ENCODE measurements around the gene PCGF1. TPM values are rescaled to one million over a fixed set of nuclear protein-coding genes. Genes with fewer than 3 reads are reported as not detected.

The PCGF1 gene
- total RNA-seq, 2 experiments from 2014 or later = 9.9 to 15.9 TPM

DNA sequence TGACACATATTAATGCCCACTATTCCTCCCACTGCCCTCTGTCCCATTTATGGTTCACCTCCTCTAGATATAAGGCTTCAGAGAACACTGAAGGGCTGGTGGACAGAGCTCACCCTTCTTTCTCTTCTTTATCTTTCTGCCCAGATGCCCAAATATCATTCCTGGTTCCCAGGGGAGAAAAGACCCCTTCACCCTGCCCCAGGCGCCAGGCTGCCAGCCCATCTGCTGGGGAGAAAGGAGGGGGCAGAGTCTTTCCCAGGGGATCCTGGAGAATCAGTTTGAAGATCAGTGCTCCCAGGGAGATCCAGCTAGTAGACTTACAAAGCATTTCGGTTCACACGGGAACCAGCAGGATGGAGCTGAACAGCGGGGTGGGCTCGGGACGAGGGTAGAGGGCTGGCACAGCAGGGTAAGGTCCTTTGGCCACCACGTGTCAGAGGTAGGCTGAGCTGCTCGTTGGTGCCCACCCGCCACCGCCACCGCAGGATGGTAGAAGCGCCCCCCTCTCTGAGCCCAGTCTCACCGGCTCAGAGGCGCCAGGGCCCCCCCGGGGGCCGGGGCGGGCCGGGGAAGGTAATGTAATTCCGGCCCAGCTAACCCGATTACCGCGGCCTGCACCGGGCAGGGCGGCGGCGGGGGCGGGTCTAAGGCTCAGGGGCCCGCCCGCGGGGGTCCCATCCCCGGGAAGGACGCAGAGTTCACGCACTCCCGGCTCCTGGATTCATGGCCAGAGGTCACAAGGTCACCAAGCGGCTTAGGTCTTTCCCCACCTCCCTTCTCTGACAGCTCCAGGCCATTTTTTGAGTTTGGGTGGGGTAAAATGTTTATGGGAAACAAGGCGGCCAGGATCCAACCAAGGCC lies 5.5 kb upstream of the PCGF1 start:
- Histone ChIP-seq H3K9me3 (ENCODE audit: low read length) (no peaks in the 10 kb centered on the region), H3K4me2 (ENCODE audit: low read length) (no peak overlapping the region), H3K36me3 (ENCODE audit: insufficient read depth, low read length) (no peaks in the 10 kb centered on the region), H3K9me2 (ENCODE audit: insufficient read depth, low read length) (no peaks in the 10 kb centered on the region), H3K4me1 (ENCODE audit: insufficient read depth, low read length, poor library complexity, severe bottlenecking) (peaks cover 7% of the 10 kb centered on the region), H3K27ac (ENCODE audit: low read depth, low read length, poor library complexity, severe bottlenecking) (no peak overlapping the region), H3K79me2 (ENCODE audit: insufficient read depth, low read depth, low read length) (no peaks in the 10 kb centered on the region), H3K4me3 (ENCODE audit: low read depth, low read length, poor library complexity, severe bottlenecking) (no peak overlapping the region), H2AFZ (ENCODE audit: low read length) (no peak overlapping the region), H4K20me1 (ENCODE audit: insufficient read depth, low read length) (no peaks in the 10 kb centered on the region)
- ChIA-PET CTCF (ENCODE audit: unreplicated experiment) (no interaction called here), POLR2A (interaction anchor here (0.6 kb wide), 1 partner anchor 58 kb away, joined by 3 read pairs; the partner anchor contains the start of gene INO80B)
- no TSS peak for BruUV-seq (replicated peaks)
- TF ChIP-seq EZH2phosphoT487 (IDR thresholded peaks at IDR 0.05; ENCODE audit: borderline replicate concordance, low read depth, low read length) = no peak
- TF ChIP-seq, protein P1, sequence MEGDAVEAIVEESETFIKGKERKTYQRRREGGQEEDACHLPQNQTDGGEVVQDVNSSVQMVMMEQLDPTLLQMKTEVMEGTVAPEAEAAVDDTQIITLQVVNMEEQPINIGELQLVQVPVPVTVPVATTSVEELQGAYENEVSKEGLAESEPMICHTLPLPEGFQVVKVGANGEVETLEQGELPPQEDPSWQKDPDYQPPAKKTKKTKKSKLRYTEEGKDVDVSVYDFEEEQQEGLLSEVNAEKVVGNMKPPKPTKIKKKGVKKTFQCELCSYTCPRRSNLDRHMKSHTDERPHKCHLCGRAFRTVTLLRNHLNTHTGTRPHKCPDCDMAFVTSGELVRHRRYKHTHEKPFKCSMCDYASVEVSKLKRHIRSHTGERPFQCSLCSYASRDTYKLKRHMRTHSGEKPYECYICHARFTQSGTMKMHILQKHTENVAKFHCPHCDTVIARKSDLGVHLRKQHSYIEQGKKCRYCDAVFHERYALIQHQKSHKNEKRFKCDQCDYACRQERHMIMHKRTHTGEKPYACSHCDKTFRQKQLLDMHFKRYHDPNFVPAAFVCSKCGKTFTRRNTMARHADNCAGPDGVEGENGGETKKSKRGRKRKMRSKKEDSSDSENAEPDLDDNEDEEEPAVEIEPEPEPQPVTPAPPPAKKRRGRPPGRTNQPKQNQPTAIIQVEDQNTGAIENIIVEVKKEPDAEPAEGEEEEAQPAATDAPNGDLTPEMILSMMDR (conservative IDR thresholded peaks at IDR 0.05; ENCODE audit: low read length) = no peak
- no peak for DNase-seq (ENCODE audit: low spot score)
- intact Hi-C loops (cut with micrococcal nuclease; ENCODE audit: unreplicated experiment) = no loop called here

DNA sequence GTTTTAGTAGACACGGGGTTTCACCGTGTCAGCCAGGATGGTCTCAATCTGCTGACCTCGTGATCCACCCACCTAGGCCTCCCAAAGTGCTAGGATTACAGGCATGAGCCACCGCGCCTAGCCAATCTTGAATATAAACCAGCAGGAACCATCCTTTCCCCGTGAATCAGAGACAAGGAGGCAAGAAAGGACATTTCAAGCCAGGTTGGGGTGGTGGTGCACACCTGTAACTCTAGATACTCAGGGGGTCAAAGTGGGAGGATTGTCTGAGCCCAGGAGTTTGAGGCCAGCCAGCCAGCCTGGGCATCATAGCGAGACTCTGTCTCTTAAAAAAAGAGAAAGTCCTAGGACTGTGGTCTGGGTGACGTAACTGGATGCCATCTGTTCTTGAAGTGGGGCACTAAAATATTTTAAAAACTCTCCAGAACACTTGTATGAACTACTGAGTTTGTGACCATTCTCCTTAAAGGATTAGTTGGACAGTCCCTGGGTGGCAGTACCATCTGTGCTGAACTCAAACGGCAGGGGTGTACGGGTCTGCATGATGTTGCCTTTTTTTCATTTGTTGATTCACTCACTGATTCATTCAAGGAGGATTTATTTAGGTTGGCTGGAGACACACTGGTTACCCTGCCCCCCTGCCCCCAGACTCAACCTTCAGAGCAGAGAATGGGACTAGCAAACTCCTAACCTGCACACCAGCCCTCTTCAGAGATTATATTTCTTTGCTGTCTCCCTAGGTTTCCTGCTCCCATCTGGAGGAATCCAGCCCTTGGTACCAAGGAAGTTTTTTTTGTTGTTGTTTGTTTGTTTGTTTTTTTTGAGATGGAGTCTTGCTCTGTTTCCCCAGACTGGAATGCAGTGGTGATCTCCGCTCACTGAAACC lies 3.9 kb upstream of the PCGF1 start:
- Histone ChIP-seq H3K4me2 (ENCODE audit: low read length) (no peak overlapping the region), H3K79me2 (ENCODE audit: insufficient read depth, low read depth, low read length) (peaks cover 5% of the 10 kb centered on the region; the same call in 1 of the 2 replicates), H3K9me3 (ENCODE audit: low read length) (no peaks in the 10 kb centered on the region), H2AFZ (ENCODE audit: low read length) (no peak overlapping the region), H3K27ac (ENCODE audit: low read depth, low read length, poor library complexity, severe bottlenecking) (no peak overlapping the region), H3K4me1 (ENCODE audit: insufficient read depth, low read length, poor library complexity, severe bottlenecking) (peaks cover 13% of the 10 kb centered on the region), H3K36me3 (ENCODE audit: insufficient read depth, low read length) (no peaks in the 10 kb centered on the region), H3K9me2 (ENCODE audit: insufficient read depth, low read length) (no peaks in the 10 kb centered on the region), H3K4me3 (ENCODE audit: low read depth, low read length, poor library complexity, severe bottlenecking) (no peak overlapping the region), H4K20me1 (ENCODE audit: insufficient read depth, low read length) (no peaks in the 10 kb centered on the region)
- POLR2A ChIA-PET = interaction anchor here (0.7 to 2.9 kb wide), 4 partner anchors 18 to 774 kb away, joined by 3 to 14 read pairs (median 4); partner anchors contain the start of genes AUP1, HTRA2, INO80B and TPRKB
- intact Hi-C loops (cut with micrococcal nuclease; ENCODE audit: unreplicated experiment) = no loop called here
- no peak for DNase-seq (ENCODE audit: low spot score)
- CTCF ChIA-PET (ENCODE audit: unreplicated experiment) = no interaction called here
- TF ChIP-seq, protein P1 (conservative IDR thresholded peaks at IDR 0.05; ENCODE audit: low read length) = no peak
- TF ChIP-seq EZH2phosphoT487 (IDR thresholded peaks at IDR 0.05; ENCODE audit: borderline replicate concordance, low read depth, low read length) = no peak
- BruUV-seq (replicated peaks) = no TSS peak
